HepG2 (cell line): ENCODE results near the gene ANO2. TPM values are rescaled to one million over a fixed set of nuclear protein-coding genes. Genes with fewer than 3 reads are reported as not detected.

ENCODE experiments used
- ATF2 ChIP-seq: sonication (generic); formaldehyde crosslinking; IDR thresholded peaks from 2 replicates; pipeline ENCODE4 v1.4.0; 2020; ENCODE audit warnings: missing genetic modification reagents
- ATF3 ChIP-seq: sonication (generic); formaldehyde crosslinking; IDR thresholded peaks from 2 replicates; pipeline ENCODE4 v1.4.0; 2020; ENCODE audit warnings: missing genetic modification reagents
- ETV5 ChIP-seq: IDR thresholded peaks from 2 replicates; pipeline ENCODE4 v1.6.1; 2018; ENCODE audit warnings: missing biosample characterization, missing genetic modification reagents, inconsistent platforms, borderline replicate concordance
- FOSL2 ChIP-seq: sonication (generic); formaldehyde crosslinking; IDR thresholded peaks from 2 replicates; pipeline ENCODE4 v1.4.0; 2020; ENCODE audit warnings: missing genetic modification reagents
- FOXA1 ChIP-seq, 2 experiments: fragments of 450-650 bp in 1 of 2; sonication (generic) in 1 of 2; formaldehyde crosslinking in 1 of 2; IDR thresholded peaks; 2 replicates each; pipeline versions ENCODE4 v1.4.0 to v1.6.1; 2016 to 2020; ENCODE audit warnings: missing genetic modification reagents in 1 of 2
- FOXC1 ChIP-seq: sonication (generic); formaldehyde crosslinking; IDR thresholded peaks from 2 replicates; pipeline ENCODE4 v1.8.0; 2022; ENCODE audit warnings: mild to moderate bottlenecking, missing genetic modification reagents, borderline replicate concordance
- GABPA ChIP-seq, 2 experiments: IDR thresholded peaks; 2 replicates each; pipeline ENCODE4 v1.6.1; 2011 to 2016; ENCODE audit warnings: low read depth in 2 of 2, low read length in 1 of 2, missing biosample characterization in 1 of 2, missing genetic modification characterization in 1 of 2
- HIVEP1 ChIP-seq: sonication (generic); formaldehyde crosslinking; IDR thresholded peaks from 2 replicates; pipeline ENCODE4 v1.4.0; 2020; ENCODE audit warnings: mild to moderate bottlenecking, missing genetic modification reagents
- JUND ChIP-seq: sonication (generic); formaldehyde crosslinking; IDR thresholded peaks from 2 replicates; pipeline ENCODE4 v1.8.0; 2022; ENCODE audit warnings: mild to moderate bottlenecking, missing genetic modification reagents
- MTA3 ChIP-seq: sonication (generic); formaldehyde crosslinking; IDR thresholded peaks from 2 replicates; pipeline ENCODE4 v1.4.0; 2020; ENCODE audit warnings: missing genetic modification reagents
- NFATC3 ChIP-seq: sonication (generic); formaldehyde crosslinking; IDR thresholded peaks from 2 replicates; pipeline ENCODE4 v1.5.1; 2020; ENCODE audit warnings: mild to moderate bottlenecking, missing genetic modification reagents
- NR2F6 ChIP-seq, 2 experiments: IDR thresholded peaks; 2 replicates each; pipeline ENCODE4 v1.6.1; 2016; ENCODE audit warnings: antibody characterized with exemption in 1 of 2, mild to moderate bottlenecking in 1 of 2
- PHF20 ChIP-seq: sonication (generic); formaldehyde crosslinking; IDR thresholded peaks from 2 replicates; pipeline ENCODE4 v1.5.0; 2020; ENCODE audit warnings: mild to moderate bottlenecking, missing genetic modification reagents
- SOX5 ChIP-seq: IDR thresholded peaks from 2 replicates; pipeline ENCODE4 v1.6.1; 2016; ENCODE audit warnings: borderline replicate concordance
- TEAD3 ChIP-seq: optimal IDR thresholded peaks from 2 replicates; pipeline ENCODE3; 2016; ENCODE audit warnings: borderline replicate concordance
- ZNF235 ChIP-seq: sonication (generic); formaldehyde crosslinking; IDR thresholded peaks from 2 replicates; pipeline ENCODE4 v1.8.1; 2023; ENCODE audit warnings: mild to moderate bottlenecking, missing genetic modification reagents, borderline replicate concordance
- ZNF282 ChIP-seq: fragments of 450-650 bp; IDR thresholded peaks from 2 replicates; pipeline ENCODE4 v1.6.1; 2018; ENCODE audit not compliant: partially characterized antibody
- ZNF550 ChIP-seq: sonication (generic); formaldehyde crosslinking; IDR thresholded peaks from 2 replicates; pipeline ENCODE4 v1.4.0; 2020; ENCODE audit warnings: mild to moderate bottlenecking, missing genetic modification reagents, borderline replicate concordance
- ZNF558 ChIP-seq: sonication (generic); formaldehyde crosslinking; IDR thresholded peaks from 2 replicates; pipeline ENCODE4 v1.9.0; 2022; ENCODE audit warnings: mild to moderate bottlenecking, missing genetic modification reagents, borderline replicate concordance
- ZNF563 ChIP-seq: sonication (generic); formaldehyde crosslinking; IDR thresholded peaks from 2 replicates; pipeline ENCODE4 v1.8.0; 2022; ENCODE audit warnings: mild to moderate bottlenecking, moderate library complexity, missing genetic modification reagents
- ZNF577 ChIP-seq: sonication (generic); formaldehyde crosslinking; IDR thresholded peaks from 2 replicates; pipeline ENCODE4 v1.4.0; 2020; ENCODE audit warnings: mild to moderate bottlenecking, low read depth, missing genetic modification reagents, borderline replicate concordance
- ZNF609 ChIP-seq: sonication (generic); formaldehyde crosslinking; IDR thresholded peaks from 2 replicates; pipeline ENCODE4 v1.4.0; 2020; ENCODE audit warnings: mild to moderate bottlenecking, missing genetic modification reagents, borderline replicate concordance
- ZNF841 ChIP-seq: sonication (generic); formaldehyde crosslinking; IDR thresholded peaks from 2 replicates; pipeline ENCODE4 v1.8.1; 2023; ENCODE audit warnings: missing genetic modification reagents, borderline replicate concordance
- polyA plus RNA-seq, 8 experiments: library from polyadenylated mRNA; depleted of rRNA in 3 of 8; stranded (reverse) in 7 of 8; unstranded in 1 of 8; fragments of >200 nt; fragmentation: Illumina TruSeq in 4 of 8; extraction: Trizol in 4 of 8; gene quantifications; 2 replicates each; pipeline versions ENCODE4 v1.2.1 to v1.2.3, GENCODE V29; 2011 to 2016; ENCODE audit warnings: low read depth in 4 of 8, missing spikeins in 1 of 8, mixed read lengths in 1 of 8; ENCODE audit not compliant: insufficient read depth in 1 of 8
- total RNA-seq, 5 experiments: library from RNA; depleted of rRNA; stranded (reverse); fragments of >200 nt; fragmentation: Illumina TruSeq; extraction: Trizol; gene quantifications; 2 replicates each; pipeline ENCODE4 v1.2.3, GENCODE V29; 2016; ENCODE audit warnings: low read depth in 1 of 5

The ANO2 gene
- total and polyA plus RNA-seq, 2 of the 13 experiments (the other 11 are each of a cell fraction or from before 2014, with no cell fraction given), result 0.18 TPM; not detected in 1

GRCh38 chr12:5586201-5586600 lies 358.9 kb downstream of the ANO2 start (continued):
- TF ChIP-seq ATF3 (CRISPR knock-in tag), result peak; percentile 45; the same call in 1 of the 2 replicates
- TF ChIP-seq PHF20, result no peak
- peak; percentile 81 for TF ChIP-seq JUND
- no peak for TF ChIP-seq MTA3
- TF ChIP-seq ZNF282, result no peak
- no peak for TF ChIP-seq ZNF563
- TF ChIP-seq FOXC1 (CRISPR knock-in tag), result no peak
- TF ChIP-seq HIVEP1, result no peak
- peak; percentile 66 for TF ChIP-seq TEAD3 (CRISPR knock-in tag)
- no peak for TF ChIP-seq ZNF609 (CRISPR knock-in tag)
- TF ChIP-seq SOX5, result peak; percentile 18; the same call in 1 of the 2 replicates
- no peak for TF ChIP-seq ATF2 (CRISPR knock-in tag)
- TF ChIP-seq ETV5 (CRISPR knock-in tag), result peak; percentile 57; the same call in 1 of the 2 replicates
- no peak for TF ChIP-seq NFATC3 (CRISPR knock-in tag)
- TF ChIP-seq FOSL2 (CRISPR knock-in tag), result peak; percentile 95
- no peak for TF ChIP-seq ZNF235 (CRISPR knock-in tag)
- TF ChIP-seq FOXA1 (IDR thresholded peaks at IDR 0.05), result no peak
- TF ChIP-seq FOXA1 (CRISPR knock-in tag; IDR thresholded peaks at IDR 0.05), result peak; percentile 60
- no peak for TF ChIP-seq ZNF550 (CRISPR knock-in tag)
- no peak for TF ChIP-seq ZNF841 (CRISPR knock-in tag)
- no peak for TF ChIP-seq ZNF558 (CRISPR knock-in tag)
- TF ChIP-seq GABPA (IDR thresholded peaks at IDR 0.05; ENCODE audit: low read depth, low read length), result no peak
- peak; percentile 63 for TF ChIP-seq GABPA (CRISPR knock-in tag; IDR thresholded peaks at IDR 0.05; ENCODE audit: low read depth)
- no peak for TF ChIP-seq ZNF577 (CRISPR knock-in tag)
- no peak for TF ChIP-seq NR2F6 (IDR thresholded peaks at IDR 0.05)
- TF ChIP-seq NR2F6 (CRISPR knock-in tag; IDR thresholded peaks at IDR 0.05), result no peak
